Upper lobe of left lung (tissue), 4 donors: ENCODE results near the gene GLB1L3.

ENCODE experiments used
- EP300 ChIP-seq, 4 donors: sonication (generic); formaldehyde crosslinking; IDR thresholded peaks; one replicate each; pipeline ENCODE4 v1.5.1; 2017; ENCODE audit warnings: antibody characterized with exemption in 4 of 4, control low read depth in 2 of 4
- POLR2A ChIP-seq, 4 donors: fragments of 450-650 bp; IDR thresholded peaks; one replicate each; pipeline ENCODE4 v1.5.1; 2016 to 2017; ENCODE audit warnings: antibody characterized with exemption in 4 of 4, mild to moderate bottlenecking in 2 of 4
- POLR2AphosphoS5 ChIP-seq, 2 donors: sonication (generic); formaldehyde crosslinking; IDR thresholded peaks; one replicate each; pipeline ENCODE4 v1.5.1; 2017; ENCODE audit warnings: antibody characterized with exemption in 2 of 2
- TF ChIP-seq, protein P1 (sequence below), 6 experiments: fragments of 450-650 bp in 4 of 6; fragments of 200-600 bp in 2 of 6; sonication (generic) in 2 of 6; IDR thresholded peaks; one replicate each; pipeline ENCODE4 v1.5.1; 2016 to 2019; ENCODE audit warnings: antibody characterized with exemption in 6 of 6

DNA sequence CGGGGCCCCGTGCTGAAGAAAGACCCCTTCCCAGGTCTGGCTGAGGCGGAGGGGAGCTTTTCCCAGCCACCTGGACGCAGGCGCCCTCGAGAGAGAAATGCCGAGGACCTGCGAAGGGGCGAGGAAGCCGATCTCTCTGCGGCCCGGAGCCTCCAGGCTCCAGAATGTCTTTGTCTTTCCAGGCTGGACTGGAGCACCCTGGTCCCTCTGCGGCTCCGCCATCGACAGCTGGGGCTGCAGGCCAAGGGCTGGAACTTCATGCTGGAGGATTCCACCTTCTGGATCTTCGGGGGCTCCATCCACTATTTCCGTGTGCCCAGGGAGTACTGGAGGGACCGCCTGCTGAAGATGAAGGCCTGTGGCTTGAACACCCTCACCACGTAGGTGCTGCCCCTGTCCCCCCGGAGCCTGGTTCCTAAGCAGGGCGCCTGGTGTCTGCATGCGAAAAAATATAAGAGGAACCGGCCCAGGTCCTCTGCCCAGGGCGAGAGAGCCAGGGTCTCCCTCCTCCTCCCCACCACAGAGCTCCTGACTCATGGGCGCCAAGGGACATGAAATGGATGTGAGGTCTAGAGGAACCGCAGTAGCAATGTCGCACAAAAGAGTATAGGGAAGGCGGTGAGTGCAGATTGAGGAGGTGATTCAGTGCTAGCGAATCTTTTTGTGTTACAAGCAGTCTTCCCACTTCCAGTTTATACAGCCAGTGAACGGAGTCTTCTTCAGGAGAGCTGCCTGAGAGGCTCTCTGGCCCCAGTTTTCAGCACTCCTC lies 66.6 kb downstream of the GLB1L3 start:
- TF ChIP-seq, protein P1, sequence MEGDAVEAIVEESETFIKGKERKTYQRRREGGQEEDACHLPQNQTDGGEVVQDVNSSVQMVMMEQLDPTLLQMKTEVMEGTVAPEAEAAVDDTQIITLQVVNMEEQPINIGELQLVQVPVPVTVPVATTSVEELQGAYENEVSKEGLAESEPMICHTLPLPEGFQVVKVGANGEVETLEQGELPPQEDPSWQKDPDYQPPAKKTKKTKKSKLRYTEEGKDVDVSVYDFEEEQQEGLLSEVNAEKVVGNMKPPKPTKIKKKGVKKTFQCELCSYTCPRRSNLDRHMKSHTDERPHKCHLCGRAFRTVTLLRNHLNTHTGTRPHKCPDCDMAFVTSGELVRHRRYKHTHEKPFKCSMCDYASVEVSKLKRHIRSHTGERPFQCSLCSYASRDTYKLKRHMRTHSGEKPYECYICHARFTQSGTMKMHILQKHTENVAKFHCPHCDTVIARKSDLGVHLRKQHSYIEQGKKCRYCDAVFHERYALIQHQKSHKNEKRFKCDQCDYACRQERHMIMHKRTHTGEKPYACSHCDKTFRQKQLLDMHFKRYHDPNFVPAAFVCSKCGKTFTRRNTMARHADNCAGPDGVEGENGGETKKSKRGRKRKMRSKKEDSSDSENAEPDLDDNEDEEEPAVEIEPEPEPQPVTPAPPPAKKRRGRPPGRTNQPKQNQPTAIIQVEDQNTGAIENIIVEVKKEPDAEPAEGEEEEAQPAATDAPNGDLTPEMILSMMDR (IDR thresholded peaks at IDR 0.05): no peak
- TF ChIP-seq POLR2A (IDR thresholded peaks at IDR 0.05): no peak
- no peak for TF ChIP-seq POLR2AphosphoS5 (IDR thresholded peaks at IDR 0.05)
- no peak for TF ChIP-seq EP300 (IDR thresholded peaks at IDR 0.05)
